NCI-H187 treated with DMSO at 0.1 percent for 48 hours (cell line): Measurements from ENCODE around the gene ZNF613.
"Not testable (repeated sequence)": the region's sequence is repeated elsewhere in the genome, so short reads cannot be mapped to it uniquely, and the experiment has no call there.

Source experiments
- DNase-seq: peaks from one replicate; lab custom pipeline; 2025; lab: John Stamatoyannopoulos, UW

The ZNF613 gene

GRCh38 chr19:51944798-51945552 is 17.7 kb downstream of the ZNF613 start:
- DNase-seq, result no peak

DNA sequence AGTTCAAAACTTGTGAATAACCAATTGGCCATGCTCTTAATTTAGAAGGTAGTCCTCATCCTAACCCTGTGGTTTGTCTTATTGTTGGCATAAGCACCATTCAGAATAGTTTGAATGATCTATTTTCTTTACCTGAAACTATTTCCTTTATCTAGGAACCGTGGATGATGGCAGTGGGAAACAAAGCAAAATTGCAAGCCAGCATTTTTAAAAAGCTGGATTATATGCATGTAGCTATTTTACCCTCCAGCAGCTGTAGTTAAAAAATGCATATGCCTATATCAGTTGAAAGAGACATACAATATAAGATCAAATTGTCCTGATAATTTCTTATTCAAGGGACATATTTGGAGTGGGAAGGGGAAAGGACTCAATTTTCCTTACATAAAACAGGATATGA is 19.3 kb downstream of the ZNF613 start:
- DNase-seq, result no peak

- DNase-seq, result no peak
These were observed 21.7 kb downstream of the ZNF613 start for GRCh38 chr19:51948975-51949374.

DNA sequence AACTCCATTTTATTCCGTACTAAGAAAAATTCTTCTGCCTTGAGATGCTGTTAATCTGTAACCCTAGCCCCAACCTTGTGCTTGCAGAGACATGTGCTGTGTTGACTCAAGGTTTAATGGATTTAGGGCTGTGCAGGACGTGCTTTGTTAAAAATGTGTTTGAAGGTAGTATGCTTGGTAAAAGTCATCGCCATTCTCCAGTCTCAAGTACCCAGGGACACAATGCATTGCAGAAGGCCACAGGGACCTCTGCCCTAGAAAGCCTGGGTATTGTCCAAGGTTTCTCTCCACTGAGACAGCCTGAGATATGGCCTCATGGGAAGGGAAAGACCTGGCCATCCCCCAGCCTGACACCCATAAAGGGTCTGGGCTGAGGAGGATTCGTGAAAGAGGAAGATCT is 30.6 kb downstream of the ZNF613 start:
- DNase-seq, result not testable (repeated sequence)

- DNase-seq, result no peak
These were observed 32.5 kb downstream of the ZNF613 start for GRCh38 chr19:51959791-51960190.

- not testable (repeated sequence) for DNase-seq
These were observed 33.5 kb downstream of the ZNF613 start for GRCh38 chr19:51960621-51961233.

DNA sequence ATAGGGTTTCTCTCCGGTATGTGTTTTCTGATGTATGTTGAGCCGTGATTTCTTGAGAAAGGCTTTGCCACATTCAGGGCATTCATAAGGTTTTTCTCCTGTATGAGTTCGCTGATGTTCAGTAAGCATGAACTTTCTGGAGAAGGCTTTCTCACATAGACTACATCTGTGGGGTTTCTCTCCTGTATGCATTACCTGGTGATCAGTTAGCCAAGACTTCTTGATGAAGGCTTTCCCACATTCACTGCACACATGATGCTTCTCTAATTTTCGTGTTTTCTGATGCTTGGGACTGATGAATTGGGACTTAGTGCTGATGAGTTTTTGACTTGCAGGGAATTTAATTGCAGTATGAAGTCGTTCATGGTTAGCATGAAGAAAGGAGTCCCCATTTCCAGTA is 38.3 kb downstream of the ZNF613 start:
- DNase-seq, result no peak

DNA sequence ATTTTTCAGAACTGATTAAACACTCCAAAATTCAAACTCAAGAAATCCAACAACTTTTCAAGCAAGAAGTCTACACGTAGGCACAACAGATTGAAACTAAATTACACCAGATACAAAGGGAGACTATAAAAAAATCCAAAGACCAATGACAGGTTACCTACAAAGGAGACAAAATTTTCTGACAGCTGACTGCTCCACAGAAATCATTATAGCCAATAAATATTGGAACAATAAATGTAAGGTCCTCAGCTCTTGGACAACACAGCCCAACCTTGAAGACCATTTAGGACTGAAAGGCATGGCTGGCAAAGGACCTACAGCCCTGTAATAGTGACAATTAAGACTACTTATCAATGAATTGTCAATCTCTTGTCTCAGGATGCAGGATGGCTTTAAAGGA is 43.4 kb downstream of the ZNF613 start:
- no peak for DNase-seq

DNA sequence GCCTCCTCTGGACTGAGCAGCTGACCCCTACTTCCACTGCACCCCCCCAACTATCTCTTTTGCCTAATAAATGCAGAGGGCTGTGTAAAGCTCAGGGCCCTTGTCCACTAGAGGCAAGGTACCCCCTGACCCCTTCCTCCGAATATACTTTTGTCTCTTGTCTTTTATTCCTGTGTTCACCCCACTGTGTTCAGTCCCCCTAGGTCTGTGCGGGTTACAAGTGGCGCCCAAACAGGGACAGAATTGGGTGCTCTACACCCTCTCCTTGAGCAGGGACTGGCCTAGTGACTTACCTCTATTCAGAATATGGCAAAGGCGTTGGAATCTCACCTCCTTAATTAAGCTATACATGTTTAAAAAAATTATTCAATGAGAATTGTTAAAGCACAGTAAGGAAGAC is 44.4 kb downstream of the ZNF613 start:
- no peak for DNase-seq

- not testable (repeated sequence) for DNase-seq
These were observed 48.5 kb downstream of the ZNF613 start for GRCh38 chr19:51975787-51976186.

DNA sequence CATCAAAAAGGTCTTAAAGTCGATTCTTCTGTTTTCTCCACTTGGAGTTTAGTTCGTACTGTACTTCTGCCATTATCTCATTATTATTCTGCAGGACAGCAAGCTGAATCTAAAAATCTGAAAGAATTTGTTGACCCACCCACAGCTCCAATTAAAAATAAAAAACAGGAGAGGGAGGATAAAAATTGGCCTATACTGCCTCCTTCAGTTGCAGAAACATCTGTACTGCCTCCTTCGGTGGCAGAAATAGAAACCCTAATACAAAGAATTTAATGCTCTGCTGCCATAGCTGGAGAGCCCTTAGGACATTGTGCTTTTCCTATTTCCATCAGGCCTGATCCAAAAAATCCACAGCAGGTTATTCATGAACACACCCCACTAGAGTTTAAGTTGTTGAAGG is 49.6 kb downstream of the ZNF613 start:
- no peak for DNase-seq

DNA sequence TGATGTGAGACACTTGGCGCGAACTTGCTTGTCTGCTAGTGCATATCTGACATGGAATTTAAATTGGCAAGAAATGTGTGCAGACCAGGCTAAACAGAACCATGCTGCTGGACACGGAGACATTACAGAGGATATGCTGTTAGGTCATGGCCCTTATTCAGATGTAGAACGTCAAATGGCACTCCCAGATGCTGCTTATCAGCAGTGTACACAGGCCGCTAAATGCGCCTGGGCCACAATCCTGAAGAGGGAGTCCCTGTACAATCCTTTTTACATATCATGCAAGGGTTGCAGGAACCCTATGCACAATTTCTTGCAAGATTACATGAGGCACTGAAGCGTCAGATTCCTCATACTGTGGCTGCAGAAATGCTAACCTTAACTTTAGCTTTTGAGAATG is 50.1 kb downstream of the ZNF613 start:
- no peak for DNase-seq

DNA sequence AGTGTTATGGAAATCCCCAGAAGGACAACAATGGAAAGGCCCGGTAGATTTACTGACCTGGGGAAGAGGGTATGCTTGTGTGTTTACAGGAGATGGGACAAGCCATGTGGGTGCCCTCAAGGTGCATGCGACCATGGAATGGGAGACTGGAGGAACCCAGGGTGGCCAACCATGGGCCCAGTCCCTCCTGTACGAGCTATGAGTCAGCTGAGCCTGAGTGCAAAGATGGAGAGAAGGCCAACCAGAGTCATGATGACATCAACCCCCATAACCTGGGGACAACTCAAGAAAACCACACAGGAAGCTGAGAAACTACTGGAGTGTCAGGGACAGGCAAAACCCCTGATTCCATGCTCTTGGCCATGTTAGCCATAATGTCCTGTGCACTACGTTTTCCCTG is 51.6 kb downstream of the ZNF613 start:
- DNase-seq, result no peak

DNA sequence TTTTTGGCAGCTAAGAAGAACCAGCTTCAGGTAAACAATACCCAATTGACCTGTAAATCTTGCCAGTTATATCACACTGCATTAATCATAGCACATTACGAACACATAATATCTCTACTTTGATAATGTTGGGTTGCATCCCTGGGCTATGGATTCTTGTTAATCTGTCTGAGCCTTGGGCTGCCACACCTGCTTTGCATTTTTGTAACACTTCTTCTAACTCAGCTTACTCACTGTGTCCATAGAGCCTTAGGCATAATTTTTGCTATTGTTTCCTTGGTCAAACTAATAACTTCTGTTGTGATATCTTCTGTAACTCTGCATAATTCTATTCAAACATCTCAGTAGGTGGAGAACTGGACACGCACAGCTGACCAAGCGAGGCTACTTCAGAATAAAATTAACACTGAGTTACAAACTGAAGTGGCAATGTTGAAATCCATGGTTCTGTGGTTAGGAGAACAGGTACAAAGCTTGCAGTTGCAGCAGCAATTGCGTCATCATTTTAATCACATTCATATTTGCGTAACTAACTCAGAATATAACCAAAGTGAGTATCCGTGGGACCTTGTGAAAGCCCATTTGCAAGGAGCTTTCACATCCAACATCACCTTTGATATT is 53.0 kb downstream of the ZNF613 start:
- DNase-seq, result no peak

GRCh38 chr19:51980926-51981325 is 53.7 kb downstream of the ZNF613 start:
- DNase-seq, result not testable (repeated sequence)

DNA sequence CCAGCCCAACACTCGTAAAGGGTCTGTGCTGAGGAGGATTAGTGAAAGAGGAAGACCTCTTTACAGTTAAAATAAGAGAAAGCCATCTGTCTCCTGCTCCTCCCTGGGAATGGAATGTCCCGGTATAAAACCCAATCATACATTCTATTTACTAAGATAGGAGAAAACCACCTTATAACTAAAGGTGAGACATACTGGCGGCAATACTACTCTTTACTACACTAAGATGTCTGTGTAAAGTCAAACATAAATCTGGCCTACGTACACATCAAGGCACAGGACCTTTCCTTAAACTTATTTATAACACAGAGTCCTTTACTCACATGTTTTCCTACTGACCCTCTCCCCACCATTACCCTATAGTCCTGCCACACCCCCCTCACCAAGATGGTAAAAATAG is 56.1 kb downstream of the ZNF613 start:
- DNase-seq, result no peak

DNA sequence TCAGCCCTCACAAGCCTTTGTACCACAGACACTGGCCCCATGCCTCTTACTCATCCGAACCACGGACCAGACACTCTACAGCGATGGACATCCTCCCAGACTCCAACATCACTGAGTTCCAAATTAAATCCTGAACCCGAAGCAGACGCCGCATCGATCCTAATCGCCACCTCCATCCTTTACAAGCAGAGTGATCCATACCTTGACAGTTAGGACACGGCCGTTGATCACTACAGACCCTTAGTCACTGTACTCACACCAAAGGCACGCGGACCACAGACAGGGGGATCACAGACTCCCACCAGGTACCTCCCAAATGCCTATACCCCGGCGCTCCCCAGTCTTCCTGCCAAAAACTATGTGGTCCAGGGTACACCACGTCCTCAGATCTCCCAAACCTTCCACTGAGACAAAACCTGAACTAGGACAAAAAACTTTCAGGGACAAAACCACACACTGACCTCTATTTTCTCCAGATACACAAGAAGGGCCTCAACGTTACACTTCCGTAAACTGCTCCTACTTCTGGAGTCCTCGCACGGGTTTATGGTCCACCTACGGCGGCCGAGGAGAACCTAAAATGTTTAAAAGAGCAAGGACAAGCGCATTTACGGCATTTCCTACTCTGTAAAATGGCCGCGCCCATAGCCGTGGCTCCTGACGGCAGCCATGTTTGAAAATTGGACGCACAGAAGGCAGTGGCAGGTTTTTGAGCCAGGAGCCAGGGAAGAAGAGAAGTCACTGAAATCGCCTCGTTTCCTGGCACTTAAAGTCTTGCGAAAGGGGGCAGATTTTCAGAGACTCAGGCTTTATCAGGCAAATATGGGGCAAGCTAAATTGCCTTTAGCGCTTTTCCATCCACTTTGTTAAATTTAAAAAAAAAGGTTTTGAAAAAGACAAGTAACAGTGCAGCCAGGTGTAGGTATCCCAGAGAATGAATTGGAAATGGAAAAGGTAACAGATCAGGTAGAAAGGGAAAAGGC is 59.3 kb downstream of the ZNF613 start, which contains the start of gene ZNF350:
Gene ZNF350 (minus strand): TSS at position 532 of the 983 bp plus-strand sequence. CDS start 12,480 bp downstream, outside the sequence.
- peak; percentile 71 for DNase-seq

- no peak for DNase-seq
These were observed 66.2 kb downstream of the ZNF613 start for GRCh38 chr19:51993422-51993821.

DNA sequence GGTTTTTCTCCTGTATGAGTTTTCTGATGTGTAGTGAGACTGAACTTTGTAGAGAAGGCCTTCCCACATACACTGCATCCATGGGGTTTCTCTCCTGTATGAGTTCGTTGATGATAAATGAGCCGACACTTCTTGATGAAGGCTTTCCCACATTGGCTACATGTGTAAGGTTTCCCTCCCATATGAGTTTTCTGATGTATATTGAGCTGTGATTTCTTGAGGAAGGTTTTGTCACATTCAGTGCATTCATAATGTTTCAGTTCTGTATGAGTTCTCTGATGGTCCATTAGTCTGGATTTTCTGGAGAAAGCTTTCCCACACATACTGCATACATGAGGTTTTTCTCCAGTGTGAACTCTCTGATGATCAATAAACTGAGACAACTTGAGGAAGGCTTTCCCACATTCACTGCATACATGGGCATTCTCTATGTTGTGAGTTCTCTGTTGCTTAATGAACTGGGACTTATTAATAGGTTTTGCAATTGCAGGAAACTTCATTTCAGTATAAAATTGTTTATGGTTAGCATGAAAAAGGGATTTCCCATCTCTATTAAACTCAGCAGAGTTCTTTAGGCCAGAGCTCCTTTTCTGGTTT is 66.9 kb downstream of the ZNF613 start:
- no peak for DNase-seq
